ENCODE results near the gene KRT35.

DNA sequence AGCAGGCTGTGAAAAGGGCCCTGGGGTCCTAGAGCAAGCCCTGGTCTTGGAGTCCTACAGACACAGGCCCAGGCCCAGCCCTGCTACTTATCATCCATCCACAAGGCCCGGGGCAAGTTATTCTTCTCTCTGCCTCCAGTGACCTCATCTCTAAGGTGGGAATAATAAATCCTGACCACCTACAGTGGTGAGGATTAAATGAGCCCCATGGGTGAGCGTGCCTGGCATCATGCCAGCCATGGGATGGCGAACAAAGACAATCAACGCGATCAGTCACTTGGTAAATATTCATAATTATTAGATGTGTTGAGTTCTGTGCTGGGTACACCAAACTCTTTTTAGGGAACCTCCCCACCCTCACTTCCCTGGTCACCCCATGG, 32.2 kb upstream of the KRT35 start:
- TF ChIP-seq, protein P1, sequence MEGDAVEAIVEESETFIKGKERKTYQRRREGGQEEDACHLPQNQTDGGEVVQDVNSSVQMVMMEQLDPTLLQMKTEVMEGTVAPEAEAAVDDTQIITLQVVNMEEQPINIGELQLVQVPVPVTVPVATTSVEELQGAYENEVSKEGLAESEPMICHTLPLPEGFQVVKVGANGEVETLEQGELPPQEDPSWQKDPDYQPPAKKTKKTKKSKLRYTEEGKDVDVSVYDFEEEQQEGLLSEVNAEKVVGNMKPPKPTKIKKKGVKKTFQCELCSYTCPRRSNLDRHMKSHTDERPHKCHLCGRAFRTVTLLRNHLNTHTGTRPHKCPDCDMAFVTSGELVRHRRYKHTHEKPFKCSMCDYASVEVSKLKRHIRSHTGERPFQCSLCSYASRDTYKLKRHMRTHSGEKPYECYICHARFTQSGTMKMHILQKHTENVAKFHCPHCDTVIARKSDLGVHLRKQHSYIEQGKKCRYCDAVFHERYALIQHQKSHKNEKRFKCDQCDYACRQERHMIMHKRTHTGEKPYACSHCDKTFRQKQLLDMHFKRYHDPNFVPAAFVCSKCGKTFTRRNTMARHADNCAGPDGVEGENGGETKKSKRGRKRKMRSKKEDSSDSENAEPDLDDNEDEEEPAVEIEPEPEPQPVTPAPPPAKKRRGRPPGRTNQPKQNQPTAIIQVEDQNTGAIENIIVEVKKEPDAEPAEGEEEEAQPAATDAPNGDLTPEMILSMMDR (IDR thresholded peaks at IDR 0.05) = no peak
- no peak for TF ChIP-seq POLR2A (IDR thresholded peaks at IDR 0.05; ENCODE audit: low read depth)
- TF ChIP-seq POLR2AphosphoS5 (IDR thresholded peaks at IDR 0.05) = no peak

Measured in esophagus muscularis mucosa (tissue), 3 donors.